Germinal center (tissue), 1 donor: ENCODE results near the gene NFYC.
A peak's percentile ranks its signal among the peaks of the same experiment; 100 is the strongest.

Source experiments
- DNase-seq: peaks from one replicate; pipeline ENCODE4 v3.0.0; 2012; ENCODE audit warnings: mixed read lengths, low spot score

NFYC gene

GRCh38 chr1:40691538-40692428, at the start of gene NFYC:
Gene NFYC, plus strand, starts transcription at chr1:40691704. Its CDS starts 47,140 bp downstream, at chr1:40738844.
- peak; percentile 96 for DNase-seq

GRCh38 chr1:40645118-40645680, 46.3 kb upstream of the NFYC start:
- no peak for DNase-seq

GRCh38 chr1:40646315-40646714, 45.2 kb upstream of the NFYC start:
- DNase-seq = no peak

GRCh38 chr1:40648200-40648599, 43.3 kb upstream of the NFYC start:
- no peak for DNase-seq

GRCh38 chr1:40648928-40649591, 42.4 kb upstream of the NFYC start:
- DNase-seq = no peak

GRCh38 chr1:40649592-40649930, 41.9 kb upstream of the NFYC start:
- no peak for DNase-seq

GRCh38 chr1:40650075-40650474, 41.4 kb upstream of the NFYC start:
- peak; percentile 31 for DNase-seq

- no peak for DNase-seq
These were observed 40.2 kb upstream of the NFYC start for GRCh38 chr1:40651138-40651857.

GRCh38 chr1:40652468-40652867, 39.0 kb upstream of the NFYC start:
- no peak for DNase-seq

GRCh38 chr1:40652979-40653378, 38.5 kb upstream of the NFYC start:
- no peak for DNase-seq

- no peak for DNase-seq
These were observed 37.5 kb upstream of the NFYC start for GRCh38 chr1:40653851-40654537.

GRCh38 chr1:40657046-40657445, 34.5 kb upstream of the NFYC start:
- DNase-seq = no peak

GRCh38 chr1:40658751-40659648, 32.5 kb upstream of the NFYC start:
- no peak for DNase-seq

- no peak for DNase-seq
These were observed 31.9 kb upstream of the NFYC start for GRCh38 chr1:40659649-40659947.

- no peak for DNase-seq
These were observed 29.8 kb upstream of the NFYC start for GRCh38 chr1:40661678-40662077.

- DNase-seq = no peak
These were observed 29.4 kb upstream of the NFYC start for GRCh38 chr1:40662151-40662550.

GRCh38 chr1:40662864-40663263, 28.6 kb upstream of the NFYC start:
- no peak for DNase-seq

GRCh38 chr1:40663324-40664166, 28.0 kb upstream of the NFYC start:
- peak; percentile 24 for DNase-seq

- DNase-seq = no peak
These were observed 27.4 kb upstream of the NFYC start for GRCh38 chr1:40664167-40664537.

- DNase-seq = no peak
These were observed 26.7 kb upstream of the NFYC start for GRCh38 chr1:40664791-40665190.
